Activated CD4-positive, alpha-beta T cell treated with anti-CD3 and anti-CD28 coated beads, Interleukin-2, amount 50 U/mL, for 24 hours (primary cell): Measurements from ENCODE around the gene MAP4K3.

Experiments
- DNase-seq, 2 donors: peaks; one replicate each; pipeline ENCODE4 v3.0.0-alpha.2; 2020; ENCODE audit warnings: low read depth in 1 of 2, low spot score in 1 of 2

MAP4K3 gene

DNA sequence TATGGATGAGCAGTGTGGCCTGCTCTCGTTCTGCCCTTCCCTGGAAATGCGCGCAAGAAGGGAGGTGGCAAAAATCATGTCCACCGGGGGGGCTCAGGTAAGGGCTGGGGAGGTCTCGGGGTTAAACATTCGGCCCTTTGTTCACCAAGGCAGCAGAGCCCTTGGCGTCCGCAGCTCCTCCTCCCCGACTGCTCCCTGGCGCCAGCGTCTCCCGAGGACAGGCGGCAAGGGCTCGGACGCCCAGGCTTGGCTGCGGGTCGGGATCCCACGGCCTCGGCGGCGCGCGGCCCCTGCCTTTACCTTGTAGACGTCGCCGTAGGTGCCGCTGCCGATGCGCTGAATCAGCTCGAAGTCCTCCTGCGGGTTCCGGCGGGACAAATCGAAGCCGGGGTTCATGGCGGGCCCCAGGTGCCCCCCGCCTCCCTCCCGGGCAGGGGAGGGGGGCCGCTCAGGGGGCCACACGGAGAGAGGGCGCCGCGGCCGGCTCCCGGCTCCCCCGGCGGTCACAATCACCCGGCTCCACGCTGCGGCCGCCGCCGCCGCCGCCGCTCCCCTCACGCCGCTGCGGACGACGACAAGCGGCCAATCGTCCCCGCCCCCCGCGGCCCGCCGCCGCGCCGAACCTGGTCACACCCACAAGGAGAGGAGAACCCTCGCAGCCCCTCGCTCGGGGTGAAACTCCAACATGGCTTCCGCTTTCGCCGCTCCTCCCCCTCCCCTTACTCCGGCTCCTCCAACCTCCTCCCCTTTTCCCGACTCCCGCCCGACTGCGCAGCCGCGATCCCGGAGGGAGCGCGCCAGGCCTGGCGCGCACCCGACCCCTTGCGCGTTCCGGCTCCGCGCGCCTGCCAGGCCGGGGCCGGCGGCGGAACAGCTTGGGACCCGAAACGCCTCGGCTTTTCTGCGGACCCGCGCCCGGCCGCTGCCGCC is at the start of gene MAP4K3:
MAP4K3 (minus strand) TSS at position 694 of the 930 bp plus-strand sequence; CDS start at position 396, 298 bp downstream.
- peak; percentile 48 to 72 for DNase-seq

DNA sequence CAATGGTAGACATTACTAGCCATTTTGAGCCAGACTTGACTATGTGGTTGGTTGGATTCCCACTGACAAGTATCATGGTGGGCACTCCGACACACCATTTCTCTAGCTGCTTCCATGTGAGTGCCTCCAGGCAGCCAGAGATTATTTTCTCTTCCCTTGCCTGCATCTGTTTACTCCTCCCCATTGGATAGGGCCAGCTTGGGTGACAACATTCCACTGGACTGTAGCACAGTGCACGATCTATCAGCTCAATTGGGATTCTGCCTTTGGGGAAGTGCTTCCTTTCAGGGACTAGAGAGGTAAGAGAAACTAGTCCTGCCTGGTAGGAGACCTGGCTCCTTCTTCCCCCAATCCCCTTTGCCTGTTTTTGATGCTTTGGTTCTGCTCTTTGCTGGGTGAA is 49.0 kb upstream of the MAP4K3 start:
- no peak for DNase-seq

DNA sequence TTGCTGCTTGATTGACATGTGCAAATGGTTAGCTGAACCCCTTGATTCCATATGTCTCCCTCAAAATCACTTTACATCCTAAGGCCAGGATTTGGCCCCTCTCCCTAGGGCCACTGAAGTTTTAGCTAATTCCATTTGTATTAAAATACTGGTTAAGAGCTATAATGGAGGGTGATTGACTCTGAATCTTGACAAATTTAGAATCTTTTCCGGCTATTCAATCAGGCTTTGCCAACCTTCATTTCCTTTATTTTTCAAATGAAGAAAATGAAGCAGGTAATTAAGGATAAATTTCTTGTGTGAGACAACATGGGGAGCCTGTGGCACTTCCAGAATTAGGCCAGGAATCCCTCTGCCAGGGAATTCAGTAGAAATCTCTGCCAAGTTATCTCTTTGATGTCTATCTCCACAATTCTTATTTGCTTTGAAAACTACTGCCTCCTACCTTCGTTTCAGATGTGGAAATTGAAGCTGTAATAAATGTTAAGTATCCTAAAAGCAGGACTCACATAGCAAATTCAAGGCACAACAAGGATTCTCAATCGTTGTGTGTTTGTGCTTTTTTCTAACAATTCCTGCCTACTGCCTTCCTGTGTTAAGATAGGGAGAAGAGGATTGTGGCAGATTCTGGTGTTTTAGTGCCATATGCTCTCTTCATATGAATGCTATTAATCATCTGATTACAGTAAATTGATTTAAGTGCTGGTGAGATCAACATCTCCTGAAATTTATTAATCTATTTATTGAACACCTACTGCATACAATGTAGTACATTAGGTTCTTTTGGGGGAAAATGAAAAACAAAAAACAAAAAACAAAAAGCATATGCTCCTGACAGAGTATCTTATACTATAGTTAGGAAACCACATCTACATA is 47.8 kb upstream of the MAP4K3 start:
- no peak for DNase-seq

DNA sequence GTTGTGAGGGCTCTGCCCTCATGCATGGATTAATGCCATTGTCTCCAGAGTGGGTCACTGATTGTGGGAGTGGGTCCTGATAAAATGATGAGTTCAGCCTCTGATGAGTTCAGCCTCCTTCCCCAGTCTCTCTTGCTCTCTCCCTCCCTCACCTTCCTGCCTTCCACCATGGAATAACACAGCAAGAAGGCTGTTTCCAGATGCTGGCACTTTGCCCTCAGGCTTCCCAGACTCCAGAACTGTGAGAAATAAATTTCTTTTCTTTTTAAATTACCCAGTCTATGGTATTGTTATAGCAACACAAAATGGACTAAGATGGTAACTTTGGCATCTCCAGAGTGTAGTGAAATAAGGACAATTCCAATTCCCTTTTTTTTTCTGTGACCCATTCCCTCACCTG is 47.1 kb upstream of the MAP4K3 start:
- no peak for DNase-seq

DNA sequence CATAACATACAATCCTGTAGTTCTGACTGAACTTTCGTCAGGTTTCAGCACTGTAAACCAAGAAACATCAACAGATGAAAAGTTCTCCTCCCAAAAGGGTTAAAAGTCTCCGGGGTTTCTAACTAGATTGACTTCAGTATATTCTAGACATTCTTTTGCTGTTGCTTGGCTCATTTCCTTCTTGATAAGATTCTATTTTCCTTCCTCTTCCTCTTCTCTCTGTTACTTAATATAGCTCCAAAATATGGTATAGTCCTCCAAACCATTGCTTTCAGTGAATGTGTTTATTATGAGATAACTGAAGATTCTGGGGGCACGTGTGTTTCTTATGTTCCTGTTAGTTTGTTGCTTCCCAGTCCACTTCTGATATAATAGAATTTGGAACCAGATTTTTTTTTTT is 46.4 kb upstream of the MAP4K3 start:
- no peak for DNase-seq

DNA sequence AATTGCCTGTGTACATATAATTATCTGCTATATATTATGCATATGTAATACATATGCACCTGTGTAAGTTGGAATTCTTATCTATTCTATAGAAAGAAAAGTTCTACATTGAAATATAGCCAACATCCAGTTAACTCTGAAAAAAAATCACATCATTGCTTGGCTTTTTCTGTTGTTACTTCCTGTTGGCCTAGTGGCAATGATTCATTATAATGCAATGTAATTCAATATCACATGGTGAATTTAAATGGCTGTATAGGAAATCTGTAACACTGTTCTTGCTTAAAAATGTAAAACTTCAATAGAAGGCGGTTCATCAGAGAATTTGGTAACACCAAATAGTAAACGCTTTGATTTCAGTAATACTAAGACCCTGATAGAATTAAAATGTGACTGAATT is 44.5 kb upstream of the MAP4K3 start:
- no peak for DNase-seq

DNA sequence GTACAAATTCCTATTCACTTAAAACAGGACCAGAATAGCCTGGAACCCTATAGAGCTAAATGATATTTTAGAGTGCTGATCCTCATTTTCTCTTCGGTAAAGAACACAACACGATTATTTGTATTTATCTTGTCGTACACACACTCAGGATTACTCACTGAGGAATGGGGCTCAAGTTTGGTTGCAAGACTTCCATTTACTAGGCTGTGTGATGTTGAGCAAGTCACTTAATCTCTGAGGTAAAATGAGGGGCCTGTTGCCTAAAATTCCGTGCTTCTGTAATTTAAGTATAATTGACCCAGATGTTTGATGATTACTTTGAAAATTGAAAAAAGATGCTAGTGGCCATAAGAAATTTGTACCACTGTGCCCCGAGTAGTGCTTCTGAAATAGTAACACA is 42.6 kb upstream of the MAP4K3 start:
- DNase-seq: no peak

DNA sequence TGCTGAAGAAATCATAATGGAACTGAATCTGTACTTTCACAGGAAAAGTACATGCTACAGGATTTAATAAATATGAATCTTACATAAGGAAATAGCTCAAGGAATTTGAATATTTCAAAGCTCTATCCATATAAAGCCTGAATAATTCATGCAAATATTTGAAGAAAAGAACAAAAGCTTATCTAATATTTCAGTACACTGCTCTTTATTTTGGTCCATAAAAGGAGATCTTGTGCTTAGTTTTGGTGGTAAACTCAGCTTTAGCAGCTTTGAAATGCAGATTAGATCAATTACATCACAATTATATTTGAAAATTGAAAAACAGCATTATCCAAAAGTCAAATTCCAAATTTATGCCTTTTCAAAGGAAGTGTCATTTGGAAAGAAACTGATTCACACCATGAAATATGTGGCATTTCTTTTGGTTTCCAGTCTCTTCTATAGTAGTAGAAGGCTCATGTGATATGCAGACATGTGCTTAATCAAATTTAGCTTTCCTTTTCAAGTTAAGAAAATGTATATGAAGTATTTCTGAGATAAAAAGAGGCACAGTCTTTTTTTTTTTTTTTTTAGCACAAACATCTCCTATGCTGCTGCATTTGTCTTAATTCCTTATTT is 42.1 kb upstream of the MAP4K3 start:
- DNase-seq: no peak

DNA sequence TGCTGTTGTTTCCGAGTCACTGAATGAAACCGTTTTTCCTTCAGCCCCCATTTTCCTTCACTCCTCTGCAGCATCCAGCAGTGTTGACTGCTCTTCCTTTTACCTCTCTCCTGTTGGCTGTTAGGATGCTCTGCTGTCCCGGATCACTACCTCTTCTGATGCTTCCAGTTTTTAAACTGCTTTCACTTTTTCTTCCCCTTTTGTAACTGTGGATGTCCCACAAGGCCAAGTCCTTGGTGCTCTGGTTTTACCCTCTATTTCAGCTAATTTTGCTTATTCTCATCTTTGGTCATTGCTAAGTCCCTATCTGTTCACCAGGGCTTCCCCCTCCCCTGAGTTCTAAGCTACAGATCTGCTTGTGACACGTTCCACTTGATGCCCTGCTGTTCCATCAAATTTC is 39.4 kb upstream of the MAP4K3 start:
- no peak for DNase-seq

DNA sequence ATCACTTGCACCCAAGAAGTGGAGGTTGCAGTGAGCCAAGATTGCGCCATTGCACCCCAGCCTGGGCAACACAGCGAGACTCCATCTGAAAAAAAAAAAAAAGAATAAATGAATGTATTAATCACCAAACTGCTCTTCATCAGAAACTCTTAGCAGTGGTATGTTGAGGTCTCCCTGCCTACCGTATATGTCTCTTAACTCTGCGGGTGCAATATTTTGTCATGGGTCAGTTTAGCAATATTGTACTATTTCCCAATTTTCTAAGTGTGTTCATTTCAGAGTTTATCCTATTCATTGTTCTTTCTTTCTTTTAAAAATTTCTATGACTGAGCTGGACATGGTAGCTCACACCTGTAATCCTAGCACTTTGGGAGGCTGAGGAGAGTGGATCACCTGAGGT is 37.9 kb upstream of the MAP4K3 start:
- DNase-seq: no peak

DNA sequence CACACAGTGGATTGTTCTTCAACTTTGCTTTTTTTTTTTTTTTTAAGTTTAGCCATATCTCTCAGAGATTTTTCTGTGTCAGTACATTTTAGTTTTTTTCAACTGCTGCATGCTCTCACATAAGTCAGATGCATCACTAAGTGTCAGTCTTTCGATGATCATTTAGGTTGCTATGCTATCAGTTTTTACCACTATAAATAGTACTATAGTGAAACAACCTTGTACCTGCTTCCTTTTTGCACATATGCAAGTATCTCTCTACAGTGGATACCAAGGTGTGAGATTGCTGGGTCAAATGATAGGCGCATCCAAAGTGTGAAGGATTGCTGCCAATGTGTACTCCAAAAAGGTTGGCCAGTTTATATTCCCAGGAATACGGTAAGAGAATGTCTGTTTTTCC is 33.5 kb upstream of the MAP4K3 start:
- DNase-seq: no peak

DNA sequence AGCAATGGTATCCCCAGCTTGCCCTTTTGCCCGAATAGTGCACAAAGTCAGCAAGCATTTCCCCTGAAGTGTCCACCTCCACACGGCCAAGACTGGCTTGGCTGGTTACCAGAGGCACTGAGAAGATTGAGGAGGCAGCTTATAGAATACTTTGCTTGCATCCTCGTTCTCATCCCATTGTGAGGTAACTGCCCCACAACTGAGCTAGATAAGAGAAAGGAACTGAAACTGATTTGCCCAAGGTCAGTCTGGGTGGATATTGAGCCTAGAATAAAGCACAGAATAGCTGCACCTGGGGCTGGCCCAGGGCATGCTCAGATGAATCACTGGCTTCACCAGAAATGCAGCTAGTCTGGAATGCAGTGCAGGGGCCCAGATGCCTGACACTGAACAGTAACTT is 32.7 kb upstream of the MAP4K3 start:
- no peak for DNase-seq

DNA sequence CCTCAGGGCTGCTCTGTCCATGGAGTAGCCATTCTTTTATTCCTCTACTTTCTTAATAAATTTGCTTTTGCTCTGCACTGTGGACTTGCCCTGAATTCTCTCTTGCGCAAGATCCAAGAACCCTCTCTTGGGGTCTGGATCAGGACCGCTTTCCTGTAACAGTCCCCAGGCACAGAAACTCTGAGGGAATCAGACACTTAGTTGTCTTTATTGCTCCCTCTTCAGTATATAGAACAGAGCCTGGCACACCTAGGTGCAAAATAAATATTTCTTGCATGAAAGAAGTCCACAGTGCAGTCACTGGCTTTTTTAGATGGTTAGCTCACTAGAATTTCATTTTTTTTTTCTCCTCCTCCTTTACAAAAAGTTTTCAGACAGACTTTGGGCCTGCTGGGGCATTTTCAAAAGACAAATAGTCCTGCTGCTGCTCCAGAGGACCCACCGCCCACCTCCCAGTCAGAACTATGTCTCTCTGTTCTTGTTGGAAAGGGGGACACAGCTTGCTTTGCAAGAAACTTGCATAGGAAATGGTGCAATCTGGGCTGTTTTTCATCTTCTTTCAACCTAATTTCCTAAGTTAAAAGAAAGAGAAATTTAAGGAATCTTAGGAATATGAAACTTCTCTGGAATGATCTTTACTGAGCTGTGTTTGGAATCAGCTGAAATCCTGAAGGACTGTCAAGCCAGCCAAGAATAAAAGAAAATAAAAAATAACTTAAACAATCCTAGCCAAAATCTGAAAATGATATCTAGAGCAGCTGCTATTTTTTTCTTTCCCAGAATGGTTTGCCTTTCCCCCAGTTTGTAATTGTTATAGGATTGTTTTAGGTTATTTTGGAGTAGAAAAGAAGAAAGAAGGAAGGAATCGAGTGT is 31.7 kb upstream of the MAP4K3 start:
- no peak for DNase-seq

DNA sequence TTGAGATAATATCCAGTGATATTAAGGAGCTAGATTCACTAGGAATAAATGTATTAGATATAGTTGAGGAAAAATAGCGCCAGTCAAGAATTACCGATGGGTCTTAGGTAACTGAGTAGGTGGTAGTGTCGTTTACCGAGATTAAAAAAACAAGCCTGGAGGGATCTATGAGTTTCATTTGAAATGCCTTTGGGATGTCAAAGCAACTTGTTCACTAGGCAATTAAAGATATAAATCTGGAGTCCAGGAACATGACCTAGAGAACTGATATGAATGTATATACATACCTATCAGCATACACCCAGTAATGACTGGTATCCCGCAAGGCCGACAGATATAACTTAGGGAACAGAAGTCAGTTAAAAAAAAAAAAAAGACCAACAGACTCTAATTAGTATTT is 29.2 kb upstream of the MAP4K3 start:
- DNase-seq: no peak

DNA sequence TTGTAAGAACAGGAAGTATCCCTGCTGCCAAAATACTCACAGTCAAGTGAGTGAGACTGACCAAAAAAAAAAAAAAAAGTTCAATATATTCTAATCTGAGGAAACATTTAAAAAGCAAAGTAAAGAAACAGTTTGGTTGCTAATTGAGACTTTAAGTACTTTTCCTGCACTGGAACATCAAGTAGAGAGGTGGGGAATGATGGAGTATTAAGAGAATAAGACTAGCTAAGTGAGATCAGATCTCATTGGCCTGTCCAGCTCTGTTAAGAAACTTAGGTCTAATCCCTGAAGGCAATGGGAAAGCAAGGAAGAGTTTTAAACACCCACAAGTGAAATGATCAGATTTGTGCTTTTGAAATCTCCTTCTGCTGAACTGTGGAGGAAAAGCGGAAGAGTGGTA is 27.8 kb upstream of the MAP4K3 start:
- no peak for DNase-seq

DNA sequence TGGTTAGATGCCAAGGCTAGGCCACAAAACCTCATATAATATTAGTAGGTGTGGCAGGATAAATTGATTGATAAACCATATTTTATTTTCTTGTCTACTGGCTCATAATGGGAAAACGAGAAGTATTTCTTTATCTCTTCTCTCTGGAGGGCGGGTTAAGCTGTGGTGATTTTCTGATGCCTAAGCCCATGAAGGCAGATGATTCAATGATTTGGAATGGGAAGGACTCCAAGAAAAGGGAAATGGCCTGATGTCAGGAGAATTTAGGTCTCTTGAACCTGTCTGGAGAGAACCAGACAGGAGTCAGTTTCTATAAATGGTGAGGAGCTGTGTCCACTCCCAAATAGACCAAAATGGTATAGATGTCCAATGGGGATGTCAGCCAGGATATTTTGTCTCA is 18.7 kb upstream of the MAP4K3 start:
- DNase-seq: no peak

DNA sequence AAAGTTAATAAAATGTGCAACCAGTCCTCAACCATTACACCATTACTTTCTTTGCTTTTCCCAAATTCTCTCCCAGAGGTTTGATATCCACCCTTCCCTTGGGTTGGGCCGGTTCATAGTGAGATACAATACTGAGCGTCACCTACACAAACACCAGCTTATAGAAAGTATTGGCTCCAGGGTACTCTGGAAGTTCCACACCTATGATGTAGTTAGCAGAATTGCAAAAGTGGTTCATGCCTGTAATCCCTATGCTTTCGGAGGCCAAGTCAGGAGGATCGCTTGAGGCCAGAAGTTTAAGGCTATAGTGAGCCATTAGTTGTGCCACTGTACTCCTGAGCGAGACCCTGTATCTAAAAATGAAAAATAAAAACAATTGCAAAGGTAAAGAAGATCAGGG is 15.3 kb upstream of the MAP4K3 start:
- no peak for DNase-seq

DNA sequence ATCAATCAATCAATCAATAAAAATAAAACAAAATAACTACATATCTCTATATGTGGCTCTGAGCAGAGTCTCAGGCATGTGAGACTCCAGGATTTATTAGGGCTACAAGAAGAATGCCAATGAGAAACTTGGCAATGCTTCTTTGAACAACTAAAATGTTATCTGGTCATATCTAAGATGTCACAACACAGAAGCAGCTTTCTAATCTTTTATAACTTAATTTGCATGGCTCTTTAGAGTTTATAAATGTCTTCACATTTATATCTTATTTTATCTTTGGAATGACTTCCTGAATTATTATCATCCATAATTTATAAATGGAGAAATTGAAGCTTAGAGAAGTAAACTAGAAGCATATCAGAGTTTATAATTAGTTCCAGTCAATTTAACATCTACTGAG is 14.9 kb upstream of the MAP4K3 start:
- DNase-seq: no peak

DNA sequence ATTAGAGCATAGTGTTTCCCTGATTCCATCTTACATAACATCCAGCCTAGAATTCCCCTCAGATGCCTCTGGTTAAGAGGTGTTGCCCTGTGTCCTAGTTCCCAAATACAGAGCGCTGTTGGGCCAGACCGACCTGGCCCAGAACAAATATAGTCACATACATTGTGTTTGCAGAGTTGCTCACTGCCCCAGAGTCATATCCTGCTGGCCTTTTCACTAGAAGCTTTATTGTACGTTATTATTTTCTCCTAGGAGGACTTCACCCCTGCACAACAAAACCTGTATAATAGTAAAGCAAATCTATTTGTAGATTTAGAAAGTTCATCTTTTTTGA is 11.1 kb upstream of the MAP4K3 start:
- no peak for DNase-seq

DNA sequence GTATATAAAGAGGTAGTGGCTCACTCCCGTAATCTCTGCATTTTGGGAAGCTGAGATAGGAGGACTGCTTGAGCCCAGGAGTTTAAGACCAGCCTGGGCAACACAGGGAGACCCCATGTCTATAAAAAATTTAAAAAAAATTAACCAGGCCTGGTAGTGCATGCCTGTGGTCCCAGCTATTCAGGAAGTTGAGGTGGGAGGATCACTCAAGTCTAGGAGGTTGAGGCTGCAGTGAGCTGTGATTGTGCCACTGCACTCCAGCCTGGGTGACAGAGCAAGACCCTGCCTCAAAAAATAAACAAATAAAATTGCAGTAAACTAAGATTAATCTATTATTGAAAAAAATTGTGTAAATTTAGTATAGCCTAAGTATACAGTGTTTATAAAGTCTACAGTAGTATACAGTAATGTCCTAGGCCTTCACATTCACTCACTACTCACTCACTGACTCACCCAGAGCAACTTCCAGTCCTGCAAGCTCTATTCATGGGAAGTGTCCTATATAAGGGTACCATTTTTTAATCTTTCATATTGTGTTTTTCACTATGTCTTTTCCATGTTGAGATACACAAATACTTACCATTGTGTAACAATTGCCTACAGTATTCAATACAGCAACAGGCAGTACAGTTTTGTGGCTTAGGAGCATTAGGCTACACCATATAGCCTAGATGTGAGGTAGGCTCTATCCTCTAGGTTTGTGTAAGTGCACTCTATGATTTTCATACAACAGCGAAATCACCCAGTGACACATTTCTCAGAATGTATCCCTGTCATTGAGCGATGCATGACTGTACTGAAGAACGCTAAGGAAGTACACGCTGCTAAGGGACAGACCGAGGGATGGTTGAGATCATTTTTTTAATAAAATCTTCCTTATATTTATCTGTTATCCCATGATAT is 10.4 kb upstream of the MAP4K3 start:
- no peak for DNase-seq
